ENCODE results near the gene SPPL2A.
"Not testable (repeated sequence)": the region's sequence is repeated elsewhere in the genome, so short reads cannot be mapped to it uniquely, and the experiment has no call there.

Gene SPPL2A

GRCh38 chr15:50813089-50813488, 47.6 kb upstream of the SPPL2A start:
- Histone ChIP-seq H3K9ac (ENCODE audit: low read depth, low read length) (no peak overlapping the region), H4K20me1 (ENCODE audit: insufficient read depth, low read length) (no peaks in the 10 kb centered on the region), H3K27me3 (ENCODE audit: insufficient read depth, low read length, poor library complexity) (peaks cover 4% of the 10 kb centered on the region), H3K4me1 (ENCODE audit: insufficient read depth, low read length) (no peaks in the 10 kb centered on the region), H3K4me3 (ENCODE audit: low read depth in 1 of 2, low read length in 2 of 2) (no peak overlapping the region), H3K27ac (ENCODE audit: low read length) (no peak overlapping the region), H3K4me2 (ENCODE audit: insufficient read depth, low read length) (no peak overlapping the region), H2AFZ (ENCODE audit: low read depth, low read length) (no peak overlapping the region), H3K79me2 (ENCODE audit: insufficient read depth, low read length) (no peaks in the 10 kb centered on the region), H3K36me3 (ENCODE audit: insufficient read depth, low read length) (no peaks in the 10 kb centered on the region), H3K9me3 (ENCODE audit: insufficient read depth, low read length, severe bottlenecking) (no peaks in the 10 kb centered on the region)
- no peak for DNase-seq
- no peak for ATAC-seq (ENCODE audit: insufficient read depth, low read depth)
- TF ChIP-seq EZH2 (IDR thresholded peaks at IDR 0.05; ENCODE audit: borderline replicate concordance, low read depth, low read length, severe bottlenecking) (no peak), CTCF (IDR thresholded peaks at IDR 0.05; ENCODE audit: borderline replicate concordance, extremely low read depth, low read length, poor library complexity, severe bottlenecking) (no peak)

- not testable (repeated sequence) for H2AFZ ChIP-seq (ENCODE audit: low read depth, low read length); ATAC-seq (ENCODE audit: insufficient read depth, low read depth); H3K9me3 ChIP-seq (ENCODE audit: insufficient read depth, low read length, severe bottlenecking); H3K27ac ChIP-seq (ENCODE audit: low read length); H3K9ac ChIP-seq (ENCODE audit: low read depth, low read length); H3K4me1 ChIP-seq (ENCODE audit: insufficient read depth, low read length); H3K4me3 ChIP-seq (ENCODE audit: low read depth in 1 of 2, low read length in 2 of 2); H3K27me3 ChIP-seq (ENCODE audit: insufficient read depth, low read length, poor library complexity); H3K4me2 ChIP-seq (ENCODE audit: insufficient read depth, low read length); DNase-seq; H3K79me2 ChIP-seq (ENCODE audit: insufficient read depth, low read length); H3K36me3 ChIP-seq (ENCODE audit: insufficient read depth, low read length); H4K20me1 ChIP-seq (ENCODE audit: insufficient read depth, low read length)
Measured at GRCh38 chr15:50812181-50812506, 46.6 kb upstream of the SPPL2A start.

- H3K4me3 ChIP-seq (ENCODE audit: low read depth in 1 of 2, low read length in 2 of 2); H4K20me1 ChIP-seq (ENCODE audit: insufficient read depth, low read length); H3K36me3 ChIP-seq (ENCODE audit: insufficient read depth, low read length); H3K9me3 ChIP-seq (ENCODE audit: insufficient read depth, low read length, severe bottlenecking); H3K27ac ChIP-seq (ENCODE audit: low read length); H2AFZ ChIP-seq (ENCODE audit: low read depth, low read length); H3K27me3 ChIP-seq (ENCODE audit: insufficient read depth, low read length, poor library complexity); DNase-seq; H3K79me2 ChIP-seq (ENCODE audit: insufficient read depth, low read length); H3K4me1 ChIP-seq (ENCODE audit: insufficient read depth, low read length); ATAC-seq (ENCODE audit: insufficient read depth, low read depth); H3K4me2 ChIP-seq (ENCODE audit: insufficient read depth, low read length); H3K9ac ChIP-seq (ENCODE audit: low read depth, low read length): not testable (repeated sequence)
Measured at GRCh38 chr15:50811461-50812180, 46.1 kb upstream of the SPPL2A start.

- no peak for TF ChIP-seq CTCF (IDR thresholded peaks at IDR 0.05; ENCODE audit: borderline replicate concordance, extremely low read depth, low read length, poor library complexity, severe bottlenecking)
- TF ChIP-seq EZH2 (IDR thresholded peaks at IDR 0.05; ENCODE audit: borderline replicate concordance, low read depth, low read length, severe bottlenecking) = no peak
- Histone ChIP-seq H3K4me3 (ENCODE audit: low read depth in 1 of 2, low read length in 2 of 2) (no peak overlapping the region), H2AFZ (ENCODE audit: low read depth, low read length) (no peak overlapping the region; the same call in 1 of the 2 replicates), H3K27ac (ENCODE audit: low read length) (no peak overlapping the region), H3K9me3 (ENCODE audit: insufficient read depth, low read length, severe bottlenecking) (no peaks in the 10 kb centered on the region), H3K9ac (ENCODE audit: low read depth, low read length) (no peak overlapping the region), H3K79me2 (ENCODE audit: insufficient read depth, low read length) (no peaks in the 10 kb centered on the region), H3K36me3 (ENCODE audit: insufficient read depth, low read length) (no peaks in the 10 kb centered on the region), H3K4me2 (ENCODE audit: insufficient read depth, low read length) (no peak overlapping the region), H3K27me3 (ENCODE audit: insufficient read depth, low read length, poor library complexity) (no peaks in the 10 kb centered on the region), H3K4me1 (ENCODE audit: insufficient read depth, low read length) (no peaks in the 10 kb centered on the region), H4K20me1 (ENCODE audit: insufficient read depth, low read length) (no peaks in the 10 kb centered on the region)
- ATAC-seq (ENCODE audit: insufficient read depth, low read depth) = no peak
- DNase-seq = no peak
Measured at GRCh38 chr15:50810128-50810527, 44.6 kb upstream of the SPPL2A start.

Data from DND-41 (cell line).